WTC11 (cell line): ENCODE results near the gene PTPN21. TPM values are rescaled to one million over a fixed set of nuclear protein-coding genes. Genes with fewer than 3 reads are reported as not detected.

Experiments
- ATAC-seq: fragments of 200-7000 bp; cut with Tn5 transposase; 2 replicates; pipeline ENCODE4 v1.10.0; 2021; ENCODE audit warnings: mild to moderate bottlenecking, moderate library complexity
- CTCF ChIA-PET: fragments of 300-600 bp; sonication (Branson Sonifier 250); formaldehyde crosslinking; loops from one replicate; lab custom pipeline; 2021; ENCODE audit warnings: antibody characterized with exemption; lab: Charles Lee
- POLR2A ChIA-PET: fragments of 350-600 bp; sonication (Branson Sonifier 250); formaldehyde crosslinking; loops from one replicate; lab custom pipeline; 2021; ENCODE audit warnings: antibody characterized with exemption; lab: Charles Lee
- DNase-seq: peaks from one replicate; pipeline ENCODE4 v3.0.0; 2021; ENCODE audit warnings: low spot score
- H3K27ac Mint-ChIP-seq: 2 replicates; pipeline ENCODE4 v1.8.0; 2021; ENCODE audit warnings: mixed read lengths
- H3K27me3 Mint-ChIP-seq: 2 replicates; pipeline ENCODE4 v1.8.0; 2021; ENCODE audit warnings: low read depth, mild to moderate bottlenecking, moderate library complexity, mixed read lengths
- H3K36me3 Mint-ChIP-seq: 2 replicates; pipeline ENCODE4 v1.8.0; 2021; ENCODE audit warnings: mixed read lengths
- H3K4me1 Mint-ChIP-seq: 2 replicates; pipeline ENCODE4 v1.8.0; 2022; ENCODE audit warnings: mixed read lengths
- H3K4me3 Mint-ChIP-seq: 2 replicates; pipeline ENCODE4 v1.8.0; 2021; ENCODE audit warnings: mild to moderate bottlenecking, moderate library complexity, mixed read lengths
- H3K9me3 Mint-ChIP-seq: 2 replicates; pipeline ENCODE4 v1.8.0; 2021; ENCODE audit warnings: mixed read lengths
- IRF2 ChIP-seq: sonication (generic); formaldehyde crosslinking; IDR thresholded peaks from 2 replicates; pipeline ENCODE4 v1.8.0; 2022; ENCODE audit warnings: low read depth, missing genetic modification reagents, borderline replicate concordance
- KAT7 ChIP-seq: sonication (generic); formaldehyde crosslinking; IDR thresholded peaks from 2 replicates; pipeline ENCODE4 v1.8.1; 2023; ENCODE audit warnings: missing genetic modification reagents, mild to moderate bottlenecking, borderline replicate concordance
- NFE2L1 ChIP-seq: sonication (generic); formaldehyde crosslinking; IDR thresholded peaks from 2 replicates; pipeline ENCODE4 v1.8.1; 2023; ENCODE audit warnings: missing genetic modification reagents
- NR1H2 ChIP-seq: sonication (generic); formaldehyde crosslinking; IDR thresholded peaks from 2 replicates; pipeline ENCODE4 v1.9.0; 2021; ENCODE audit warnings: mild to moderate bottlenecking, moderate library complexity, missing genetic modification reagents
- TCF7 ChIP-seq: sonication (generic); formaldehyde crosslinking; IDR thresholded peaks from 2 replicates; pipeline ENCODE4 v1.8.0; 2022; ENCODE audit warnings: mild to moderate bottlenecking, low read depth, missing genetic modification reagents, moderate library complexity
- TP53 ChIP-seq: sonication (generic); formaldehyde crosslinking; IDR thresholded peaks from 2 replicates; pipeline ENCODE4 v1.8.1; 2023; ENCODE audit warnings: mild to moderate bottlenecking, missing genetic modification reagents
- ZNF219 ChIP-seq: sonication (generic); formaldehyde crosslinking; IDR thresholded peaks from 2 replicates; pipeline ENCODE4 v1.8.0; 2023; ENCODE audit warnings: missing genetic modification reagents, mild to moderate bottlenecking, borderline replicate concordance
- total RNA-seq: library from RNA; stranded (reverse); gene quantifications from 3 replicates; pipeline ENCODE4 v1.2.3, GENCODE V29; 2021
- TF ChIP-seq, protein P1 (sequence below): fragments of 250-450 bp; sonication (Bioruptor Pico); conservative IDR thresholded peaks from 2 replicates; pipeline ENCODE4 v1.9.0; 2021; ENCODE audit warnings: mild to moderate bottlenecking
- TF ChIP-seq, protein P2 (sequence below): sonication (generic); formaldehyde crosslinking; IDR thresholded peaks from 2 replicates; pipeline ENCODE4 v1.8.1; 2023; ENCODE audit warnings: mild to moderate bottlenecking, missing genetic modification reagents, borderline replicate concordance
- TF ChIP-seq, protein P3 (sequence below): sonication (generic); formaldehyde crosslinking; IDR thresholded peaks from 2 replicates; pipeline ENCODE4 v1.8.1; 2023; ENCODE audit warnings: mild to moderate bottlenecking, moderate library complexity, missing genetic modification reagents
- TF ChIP-seq, protein P4 (sequence below): sonication (generic); formaldehyde crosslinking; IDR thresholded peaks from 2 replicates; pipeline ENCODE4 v1.8.0; 2023; ENCODE audit warnings: mild to moderate bottlenecking, missing genetic modification reagents
- TF ChIP-seq, protein P5 (sequence below): sonication (generic); formaldehyde crosslinking; IDR thresholded peaks from 2 replicates; pipeline ENCODE4 v1.8.1; 2022; ENCODE audit warnings: mild to moderate bottlenecking, moderate library complexity, missing genetic modification reagents

Gene PTPN21
- total RNA-seq, 1 experiment from 2014 or later = 7.5 TPM

DNA sequence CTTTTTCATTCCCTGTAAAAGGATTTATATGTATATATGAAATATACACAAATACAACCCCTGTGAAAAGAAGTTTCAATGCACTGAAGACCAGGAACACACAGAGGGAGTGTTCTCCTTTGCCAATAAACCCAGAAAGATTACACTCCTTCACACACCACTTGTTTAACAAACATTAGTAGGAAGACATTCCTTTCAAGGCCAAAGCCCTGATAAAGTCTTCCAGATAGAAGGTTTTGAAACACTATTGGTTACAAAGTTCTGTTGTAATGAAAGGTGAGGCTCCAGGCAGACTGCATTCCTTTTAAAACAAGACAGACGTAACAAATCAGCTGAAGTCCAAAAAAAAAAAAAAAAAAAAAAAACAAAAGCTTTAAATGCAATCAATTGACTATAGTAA, 81.0 kb downstream of the PTPN21 start:
- CTCF ChIA-PET = no interaction called here
- no peaks in the 10 kb centered on the region for H3K27me3 Mint-ChIP-seq
- POLR2A ChIA-PET = no interaction called here
- H3K36me3 Mint-ChIP-seq = peaks cover 21% of the 10 kb centered on the region
- ATAC-seq (no peak), DNase-seq (no peak)
- H3K4me3 Mint-ChIP-seq = no peak overlapping the region
- peaks cover 5% of the 10 kb centered on the region; the same call in 1 of the 2 replicates for H3K4me1 Mint-ChIP-seq
- H3K9me3 Mint-ChIP-seq = no peaks in the 10 kb centered on the region
- TF ChIP-seq, protein P1, sequence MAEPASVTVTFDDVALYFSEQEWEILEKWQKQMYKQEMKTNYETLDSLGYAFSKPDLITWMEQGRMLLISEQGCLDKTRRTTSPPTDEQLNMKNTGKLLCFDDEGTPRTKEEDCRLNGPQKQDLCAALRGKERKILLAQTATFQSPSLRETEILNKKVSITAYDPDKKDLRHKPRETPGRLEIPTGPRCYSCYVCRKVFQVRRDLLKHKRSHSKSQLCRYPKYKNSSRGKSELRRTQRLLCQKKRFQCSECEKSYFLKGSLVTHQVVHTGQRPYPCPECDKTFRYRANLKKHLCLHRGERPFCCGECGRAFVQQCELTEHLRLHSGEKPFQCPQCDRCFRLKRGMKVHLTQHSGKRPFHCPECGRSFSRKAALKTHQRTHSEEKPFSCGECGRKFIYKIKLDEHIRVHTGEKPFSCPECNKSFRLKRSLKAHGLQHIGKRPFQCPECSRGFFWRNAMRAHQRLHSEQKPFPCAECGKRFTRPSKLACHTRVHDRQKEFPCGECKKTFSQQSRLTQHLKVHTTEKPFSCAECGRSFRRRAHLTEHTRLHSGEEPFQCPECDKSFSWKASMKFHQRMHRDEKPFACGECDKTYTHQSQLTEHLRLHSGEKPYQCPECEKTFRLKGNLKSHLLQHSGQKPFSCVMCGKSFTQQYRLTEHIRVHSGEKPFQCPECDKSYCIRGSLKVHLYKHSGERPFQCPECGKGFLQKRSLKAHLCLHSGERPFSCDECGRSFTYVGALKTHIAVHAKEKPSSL = no peak
- no peak for TF ChIP-seq TP53 (CRISPR knock-in tag)
- TF ChIP-seq, protein P2, sequence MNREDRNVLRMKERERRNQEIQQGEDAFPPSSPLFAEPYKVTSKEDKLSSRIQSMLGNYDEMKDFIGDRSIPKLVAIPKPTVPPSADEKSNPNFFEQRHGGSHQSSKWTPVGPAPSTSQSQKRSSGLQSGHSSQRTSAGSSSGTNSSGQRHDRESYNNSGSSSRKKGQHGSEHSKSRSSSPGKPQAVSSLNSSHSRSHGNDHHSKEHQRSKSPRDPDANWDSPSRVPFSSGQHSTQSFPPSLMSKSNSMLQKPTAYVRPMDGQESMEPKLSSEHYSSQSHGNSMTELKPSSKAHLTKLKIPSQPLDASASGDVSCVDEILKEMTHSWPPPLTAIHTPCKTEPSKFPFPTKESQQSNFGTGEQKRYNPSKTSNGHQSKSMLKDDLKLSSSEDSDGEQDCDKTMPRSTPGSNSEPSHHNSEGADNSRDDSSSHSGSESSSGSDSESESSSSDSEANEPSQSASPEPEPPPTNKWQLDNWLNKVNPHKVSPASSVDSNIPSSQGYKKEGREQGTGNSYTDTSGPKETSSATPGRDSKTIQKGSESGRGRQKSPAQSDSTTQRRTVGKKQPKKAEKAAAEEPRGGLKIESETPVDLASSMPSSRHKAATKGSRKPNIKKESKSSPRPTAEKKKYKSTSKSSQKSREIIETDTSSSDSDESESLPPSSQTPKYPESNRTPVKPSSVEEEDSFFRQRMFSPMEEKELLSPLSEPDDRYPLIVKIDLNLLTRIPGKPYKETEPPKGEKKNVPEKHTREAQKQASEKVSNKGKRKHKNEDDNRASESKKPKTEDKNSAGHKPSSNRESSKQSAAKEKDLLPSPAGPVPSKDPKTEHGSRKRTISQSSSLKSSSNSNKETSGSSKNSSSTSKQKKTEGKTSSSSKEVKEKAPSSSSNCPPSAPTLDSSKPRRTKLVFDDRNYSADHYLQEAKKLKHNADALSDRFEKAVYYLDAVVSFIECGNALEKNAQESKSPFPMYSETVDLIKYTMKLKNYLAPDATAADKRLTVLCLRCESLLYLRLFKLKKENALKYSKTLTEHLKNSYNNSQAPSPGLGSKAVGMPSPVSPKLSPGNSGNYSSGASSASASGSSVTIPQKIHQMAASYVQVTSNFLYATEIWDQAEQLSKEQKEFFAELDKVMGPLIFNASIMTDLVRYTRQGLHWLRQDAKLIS (CRISPR knock-in tag) = no peak
- no peak for TF ChIP-seq TCF7
- TF ChIP-seq NR1H2 = no peak
- TF ChIP-seq, protein P3, sequence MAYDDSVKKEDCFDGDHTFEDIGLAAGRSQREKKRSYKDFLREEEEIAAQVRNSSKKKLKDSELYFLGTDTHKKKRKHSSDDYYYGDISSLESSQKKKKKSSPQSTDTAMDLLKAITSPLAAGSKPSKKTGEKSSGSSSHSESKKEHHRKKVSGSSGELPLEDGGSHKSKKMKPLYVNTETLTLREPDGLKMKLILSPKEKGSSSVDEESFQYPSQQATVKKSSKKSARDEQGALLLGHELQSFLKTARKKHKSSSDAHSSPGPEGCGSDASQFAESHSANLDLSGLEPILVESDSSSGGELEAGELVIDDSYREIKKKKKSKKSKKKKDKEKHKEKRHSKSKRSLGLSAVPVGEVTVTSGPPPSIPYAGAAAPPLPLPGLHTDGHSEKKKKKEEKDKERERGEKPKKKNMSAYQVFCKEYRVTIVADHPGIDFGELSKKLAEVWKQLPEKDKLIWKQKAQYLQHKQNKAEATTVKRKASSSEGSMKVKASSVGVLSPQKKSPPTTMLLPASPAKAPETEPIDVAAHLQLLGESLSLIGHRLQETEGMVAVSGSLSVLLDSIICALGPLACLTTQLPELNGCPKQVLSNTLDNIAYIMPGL (CRISPR knock-in tag) = no peak
- TF ChIP-seq NFE2L1 = no peak
- no peak overlapping the region for H3K27ac Mint-ChIP-seq

DNA sequence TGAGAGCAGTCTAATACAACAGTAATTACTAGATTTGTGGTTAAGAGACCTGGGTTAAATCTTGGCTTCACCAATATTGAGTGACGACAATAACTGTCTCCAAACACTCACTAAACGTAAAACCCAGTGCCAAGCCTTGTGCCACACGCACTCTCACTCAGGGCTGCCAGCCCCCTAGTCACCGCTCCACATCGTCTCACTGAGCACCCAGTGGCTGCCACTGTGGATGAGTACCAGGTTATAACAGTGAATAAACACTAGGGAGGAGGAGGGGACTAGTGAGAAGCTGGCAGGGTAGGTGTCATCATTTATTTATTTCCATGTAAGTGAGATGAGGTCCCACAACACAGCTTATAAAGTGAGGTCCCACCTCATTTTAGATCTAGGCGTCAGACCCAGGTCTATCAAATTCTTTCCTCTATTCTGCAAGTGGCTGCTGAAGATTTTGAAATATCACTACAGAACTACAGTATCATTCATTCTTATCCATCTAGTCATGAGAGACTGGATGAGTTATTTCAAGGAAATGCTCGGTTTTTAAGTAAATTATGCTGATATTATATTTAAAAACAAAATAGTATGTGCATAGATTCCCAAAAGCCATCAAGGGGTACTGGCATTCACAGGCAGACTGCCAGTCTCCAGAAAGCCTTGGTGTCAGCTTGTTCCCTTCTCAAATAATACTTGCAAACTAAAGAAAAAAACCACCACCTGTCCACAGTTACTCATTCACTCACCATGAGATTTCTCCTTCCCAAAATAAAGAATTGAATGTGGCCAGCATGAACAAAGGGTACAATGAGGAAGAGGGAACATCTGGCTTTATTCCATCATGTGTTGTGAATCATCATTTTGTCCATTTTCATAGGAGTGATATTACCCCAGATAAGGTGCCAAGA, 84.0 kb downstream of the PTPN21 start:
- ATAC-seq = no peak
- no peak overlapping the region for H3K4me3 Mint-ChIP-seq
- no peak overlapping the region for H3K27ac Mint-ChIP-seq
- no peaks in the 10 kb centered on the region for H3K27me3 Mint-ChIP-seq
- no peaks in the 10 kb centered on the region for H3K9me3 Mint-ChIP-seq
- DNase-seq = no peak
- TF ChIP-seq, protein P4, sequence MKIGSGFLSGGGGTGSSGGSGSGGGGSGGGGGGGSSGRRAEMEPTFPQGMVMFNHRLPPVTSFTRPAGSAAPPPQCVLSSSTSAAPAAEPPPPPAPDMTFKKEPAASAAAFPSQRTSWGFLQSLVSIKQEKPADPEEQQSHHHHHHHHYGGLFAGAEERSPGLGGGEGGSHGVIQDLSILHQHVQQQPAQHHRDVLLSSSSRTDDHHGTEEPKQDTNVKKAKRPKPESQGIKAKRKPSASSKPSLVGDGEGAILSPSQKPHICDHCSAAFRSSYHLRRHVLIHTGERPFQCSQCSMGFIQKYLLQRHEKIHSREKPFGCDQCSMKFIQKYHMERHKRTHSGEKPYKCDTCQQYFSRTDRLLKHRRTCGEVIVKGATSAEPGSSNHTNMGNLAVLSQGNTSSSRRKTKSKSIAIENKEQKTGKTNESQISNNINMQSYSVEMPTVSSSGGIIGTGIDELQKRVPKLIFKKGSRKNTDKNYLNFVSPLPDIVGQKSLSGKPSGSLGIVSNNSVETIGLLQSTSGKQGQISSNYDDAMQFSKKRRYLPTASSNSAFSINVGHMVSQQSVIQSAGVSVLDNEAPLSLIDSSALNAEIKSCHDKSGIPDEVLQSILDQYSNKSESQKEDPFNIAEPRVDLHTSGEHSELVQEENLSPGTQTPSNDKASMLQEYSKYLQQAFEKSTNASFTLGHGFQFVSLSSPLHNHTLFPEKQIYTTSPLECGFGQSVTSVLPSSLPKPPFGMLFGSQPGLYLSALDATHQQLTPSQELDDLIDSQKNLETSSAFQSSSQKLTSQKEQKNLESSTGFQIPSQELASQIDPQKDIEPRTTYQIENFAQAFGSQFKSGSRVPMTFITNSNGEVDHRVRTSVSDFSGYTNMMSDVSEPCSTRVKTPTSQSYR (CRISPR knock-in tag) = no peak
- no peak for TF ChIP-seq IRF2 (CRISPR knock-in tag)
- no peak for TF ChIP-seq KAT7 (CRISPR knock-in tag)
- TF ChIP-seq, protein P5, sequence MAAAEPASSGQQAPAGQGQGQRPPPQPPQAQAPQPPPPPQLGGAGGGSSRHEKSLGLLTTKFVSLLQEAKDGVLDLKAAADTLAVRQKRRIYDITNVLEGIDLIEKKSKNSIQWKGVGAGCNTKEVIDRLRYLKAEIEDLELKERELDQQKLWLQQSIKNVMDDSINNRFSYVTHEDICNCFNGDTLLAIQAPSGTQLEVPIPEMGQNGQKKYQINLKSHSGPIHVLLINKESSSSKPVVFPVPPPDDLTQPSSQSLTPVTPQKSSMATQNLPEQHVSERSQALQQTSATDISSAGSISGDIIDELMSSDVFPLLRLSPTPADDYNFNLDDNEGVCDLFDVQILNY (CRISPR knock-in tag) = no peak
- TF ChIP-seq ZNF219 (CRISPR knock-in tag) = no peak
- CTCF ChIA-PET = no interaction called here
- no peaks in the 10 kb centered on the region for H3K4me1 Mint-ChIP-seq
- peaks cover 12% of the 10 kb centered on the region; the same call in 1 of the 2 replicates for H3K36me3 Mint-ChIP-seq
- POLR2A ChIA-PET = no interaction called here
